Epithelial cell of proximal tubule (primary cell): ENCODE measurements around the gene MRPS6. TPM values are rescaled to one million over a fixed set of nuclear protein-coding genes. Genes with fewer than 3 reads are reported as not detected.

ENCODE experiments used
- DNase-seq: peaks from one replicate; pipeline ENCODE4 v3.0.0-alpha.2; 2011; ENCODE audit warnings: low read depth
- H3K4me3 ChIP-seq: 2 replicates; pipeline ENCODE4 v1.5.1; 2011; ENCODE audit warnings: low read depth, mild to moderate bottlenecking, low read length
- total RNA-seq: library from RNA; depleted of rRNA; stranded (reverse); fragments of >200 nt; gene quantifications from 2 replicates; pipeline ENCODE4 v1.2.3, GENCODE V29; 2015
- TF ChIP-seq, protein P1 (sequence below): conservative IDR thresholded peaks from 2 replicates; pipeline ENCODE4 v1.5.1; 2012; ENCODE audit warnings: low read depth, mild to moderate bottlenecking, low read length

Gene MRPS6
- total RNA-seq, 1 donor from 2014 or later, result 48.3 TPM

DNA sequence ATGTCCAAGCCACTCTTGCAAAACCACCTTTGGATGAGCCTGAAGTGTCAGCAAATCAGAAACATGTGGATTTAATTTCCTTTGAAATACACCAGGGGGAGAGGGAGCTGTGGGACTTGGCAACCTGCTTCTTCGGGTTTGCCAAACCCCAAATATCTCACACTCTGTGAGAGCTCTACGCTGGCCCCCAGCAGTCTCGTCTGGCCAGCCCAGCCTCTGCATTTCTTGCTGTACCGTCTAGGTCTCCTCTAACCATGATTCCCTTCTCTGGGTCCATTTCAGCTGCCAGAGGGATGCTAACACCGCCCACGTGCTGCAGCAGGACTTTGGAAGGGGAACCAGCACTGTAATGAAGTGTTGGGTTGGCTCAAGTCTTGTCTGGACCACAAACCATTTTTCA, 114.6 kb downstream of the MRPS6 start:
- no peak for DNase-seq
- no peak overlapping the region for H3K4me3 ChIP-seq
- TF ChIP-seq, protein P1, sequence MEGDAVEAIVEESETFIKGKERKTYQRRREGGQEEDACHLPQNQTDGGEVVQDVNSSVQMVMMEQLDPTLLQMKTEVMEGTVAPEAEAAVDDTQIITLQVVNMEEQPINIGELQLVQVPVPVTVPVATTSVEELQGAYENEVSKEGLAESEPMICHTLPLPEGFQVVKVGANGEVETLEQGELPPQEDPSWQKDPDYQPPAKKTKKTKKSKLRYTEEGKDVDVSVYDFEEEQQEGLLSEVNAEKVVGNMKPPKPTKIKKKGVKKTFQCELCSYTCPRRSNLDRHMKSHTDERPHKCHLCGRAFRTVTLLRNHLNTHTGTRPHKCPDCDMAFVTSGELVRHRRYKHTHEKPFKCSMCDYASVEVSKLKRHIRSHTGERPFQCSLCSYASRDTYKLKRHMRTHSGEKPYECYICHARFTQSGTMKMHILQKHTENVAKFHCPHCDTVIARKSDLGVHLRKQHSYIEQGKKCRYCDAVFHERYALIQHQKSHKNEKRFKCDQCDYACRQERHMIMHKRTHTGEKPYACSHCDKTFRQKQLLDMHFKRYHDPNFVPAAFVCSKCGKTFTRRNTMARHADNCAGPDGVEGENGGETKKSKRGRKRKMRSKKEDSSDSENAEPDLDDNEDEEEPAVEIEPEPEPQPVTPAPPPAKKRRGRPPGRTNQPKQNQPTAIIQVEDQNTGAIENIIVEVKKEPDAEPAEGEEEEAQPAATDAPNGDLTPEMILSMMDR, result no peak

DNA sequence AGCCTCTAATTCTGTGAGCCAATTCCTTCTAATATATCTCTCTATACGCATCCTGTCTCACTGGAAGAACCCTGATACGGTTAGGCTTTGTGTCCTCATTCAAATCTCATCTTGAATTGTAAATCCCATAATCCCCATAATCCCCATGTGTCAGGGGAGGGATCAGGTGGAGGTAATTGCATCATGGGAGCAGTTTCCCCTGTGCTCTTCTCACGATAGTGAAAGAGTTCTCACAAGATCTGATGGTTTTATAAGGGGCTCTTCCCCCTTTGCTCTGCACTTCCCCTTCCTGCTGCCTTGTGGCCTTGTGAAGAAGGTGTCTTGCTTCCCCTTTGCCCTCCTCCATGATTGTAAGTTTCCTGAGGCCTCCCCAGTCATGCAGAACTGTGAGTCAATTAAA, 116.1 kb downstream of the MRPS6 start:
- TF ChIP-seq, protein P1, result no peak
- DNase-seq, result no peak
- H3K4me3 ChIP-seq, result no peak overlapping the region

DNA sequence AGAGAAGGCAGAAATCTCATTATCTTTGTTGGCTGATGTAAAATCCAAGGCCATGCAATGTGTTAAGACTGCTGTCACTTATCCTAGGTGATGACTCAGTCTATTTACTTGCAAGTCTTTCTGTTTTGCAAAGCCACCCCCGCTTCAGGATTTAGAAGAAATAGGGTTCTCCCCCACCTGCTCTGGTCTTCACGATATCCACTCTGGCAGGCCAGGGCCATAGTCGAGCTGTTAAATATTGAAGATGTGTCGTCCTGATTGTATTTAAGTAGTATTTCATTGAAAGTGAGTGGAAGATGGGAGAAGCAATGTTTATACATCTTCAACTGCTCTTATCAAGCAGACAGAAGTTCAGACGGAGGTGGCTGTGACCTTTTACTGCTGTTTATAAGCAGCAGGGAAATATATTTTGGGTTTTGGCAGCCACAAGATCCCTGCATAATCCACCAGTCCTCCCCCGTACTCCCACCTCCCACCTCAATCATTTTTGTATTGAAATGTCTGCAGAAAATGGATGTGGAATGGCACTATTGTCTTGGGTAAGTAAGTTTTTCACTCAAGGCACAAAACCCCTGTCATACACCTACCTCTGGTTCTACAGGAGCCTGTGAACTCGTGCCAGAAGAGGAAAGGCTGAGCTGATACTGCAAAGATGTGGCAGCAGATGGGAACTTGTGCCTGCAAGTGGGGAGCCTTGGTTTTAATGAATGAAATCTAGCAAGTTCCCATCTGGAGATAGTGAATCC, 117.4 kb downstream of the MRPS6 start:
- no peak overlapping the region for H3K4me3 ChIP-seq
- no peak for DNase-seq
- TF ChIP-seq, protein P1, result no peak

DNA sequence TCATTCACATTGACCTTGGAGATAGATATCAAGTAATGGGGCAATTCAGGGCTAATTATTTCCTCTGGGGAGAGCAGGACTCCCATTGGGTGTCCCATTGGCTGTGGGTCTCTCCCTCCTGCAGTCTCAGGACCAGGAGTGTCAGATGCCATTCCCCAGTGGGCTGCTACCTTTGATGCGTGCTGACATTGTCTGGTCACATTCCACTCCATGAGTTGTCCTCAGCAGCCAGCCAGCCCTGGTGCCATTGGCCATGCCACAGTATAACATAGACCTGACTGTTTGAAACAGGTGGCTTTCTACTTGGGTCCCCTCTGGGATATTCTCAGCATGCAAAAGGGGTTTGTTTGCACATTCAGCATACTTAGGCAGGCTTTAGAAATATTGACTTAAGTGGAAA, 118.5 kb downstream of the MRPS6 start:
- TF ChIP-seq, protein P1, result no peak
- no peak overlapping the region for H3K4me3 ChIP-seq
- no peak for DNase-seq

Other genes starting within 250 kb of the MRPS6 start
- 226 and 313 TPM in 2 replicates for gene ATP5PO, start 157.8 kb upstream of the MRPS6 start, total RNA-seq
- 13.1 and 13.7 TPM in 2 replicates for gene SLC5A3, start within 50 bp of the MRPS6 start, total RNA-seq